B cell (primary cell): ENCODE results near the gene ARL17A. TPM values are rescaled to one million over a fixed set of nuclear protein-coding genes. Genes with fewer than 3 reads are reported as not detected.
"Not testable (repeated sequence)": the region's sequence is repeated elsewhere in the genome, so short reads cannot be mapped to it uniquely, and the experiment has no call there.

Source experiments
- ATAC-seq: fragments of 200-7000 bp; cut with Tn5 transposase; one replicate; pipeline ENCODE4 v1.10.0; 2021; ENCODE audit warnings: low read depth, mild to moderate bottlenecking, moderate number of reproducible peaks, moderate library complexity
- CTCF ChIA-PET: fragments of 350-600 bp; sonication (Branson Sonifier 250); formaldehyde crosslinking; loops from one replicate; lab custom pipeline; 2021; ENCODE audit warnings: antibody characterized with exemption, inconsistent platforms; lab: Charles Lee
- POLR2A ChIA-PET: fragments of 350-600 bp; sonication (Branson Sonifier 250); formaldehyde crosslinking; loops from one replicate; lab custom pipeline; 2021; ENCODE audit warnings: antibody characterized with exemption; lab: Charles Lee
- DNase-seq: peaks from one replicate; pipeline ENCODE4 v3.0.0; 2013
- H2AFZ ChIP-seq: 2 replicates; pipeline ENCODE4 v1.6.1; 2012; ENCODE audit warnings: mild to moderate bottlenecking, low read depth, low read length; ENCODE audit not compliant: insufficient read depth, poor library complexity, severe bottlenecking
- H3K27ac ChIP-seq, 2 donors: 1 replicate in 1 of 2; 2 replicates in 1 of 2; pipeline ENCODE4 v1.5.1; 2012 to 2013; ENCODE audit warnings: low read length in 2 of 2, mild to moderate bottlenecking in 2 of 2, moderate library complexity in 1 of 2
- H3K27me3 ChIP-seq, 4 experiments: fragments of 200-600 bp in 1 of 4; sonication (generic) in 1 of 4; replicated peaks in 1 of 4; 1 replicate in 2 of 4; 2 replicates in 2 of 4; pipeline versions ENCODE4 v1.6.1 to v1.7.0; 2013 to 2016; ENCODE audit warnings: low read length in 3 of 4, mild to moderate bottlenecking in 2 of 4, mixed read lengths in 1 of 4, moderate library complexity in 1 of 4; ENCODE audit not compliant: insufficient read depth in 4 of 4, control insufficient read depth in 3 of 4; ENCODE audit errors: control extremely low read depth in 1 of 4
- H3K36me3 ChIP-seq, 2 experiments: replicated peaks in 1 of 2; 1 replicate in 1 of 2; 2 replicates in 1 of 2; pipeline versions ENCODE4 v1.6.1 to v1.7.1; 2013; ENCODE audit warnings: low read length in 1 of 2; ENCODE audit not compliant: insufficient read depth in 2 of 2, control insufficient read depth in 1 of 2; ENCODE audit errors: control extremely low read depth in 1 of 2, extremely low read depth in 1 of 2
- H3K4me1 ChIP-seq, 2 donors: fragments of 200-600 bp in 1 of 2; sonication (generic) in 1 of 2; 1 replicate in 1 of 2; 2 replicates in 1 of 2; pipeline versions ENCODE4 v1.5.1 to v1.6.1; 2013 to 2017; ENCODE audit warnings: low read length in 2 of 2; ENCODE audit not compliant: control insufficient read depth in 2 of 2, insufficient read depth in 2 of 2
- H3K4me2 ChIP-seq: replicated peaks from 2 replicates; pipeline ENCODE3; 2012; ENCODE audit warnings: mild to moderate bottlenecking, low read depth, low read length; ENCODE audit not compliant: poor library complexity, severe bottlenecking
- H3K4me3 ChIP-seq, 5 experiments: fragments of 200-600 bp in 1 of 5; sonication (generic) in 1 of 5; 1 replicate in 3 of 5; 2 replicates in 2 of 5; pipeline versions ENCODE4 v1.5.1 to v1.7.0; 2011 to 2016; ENCODE audit warnings: low read length in 4 of 5, mild to moderate bottlenecking in 4 of 5, low read depth in 2 of 5, control low read depth in 1 of 5, moderate library complexity in 1 of 5; ENCODE audit not compliant: insufficient read depth in 1 of 5; ENCODE audit errors: control extremely low read depth in 1 of 5, extremely low read depth in 1 of 5
- H3K79me2 ChIP-seq: fragments of 200-600 bp; sonication (generic); one replicate; pipeline ENCODE4 v1.6.0; 2016; ENCODE audit warnings: low read length; ENCODE audit not compliant: control insufficient read depth, insufficient read depth
- H3K9ac ChIP-seq: fragments of 200-600 bp; sonication (generic); 2 replicates; pipeline ENCODE4 v1.6.1; 2017; ENCODE audit warnings: mild to moderate bottlenecking, low read length, moderate library complexity
- H3K9me3 ChIP-seq, 3 donors: one replicate each; pipeline versions ENCODE4 v1.6.1 to v1.7.1; 2013; ENCODE audit warnings: low read length in 2 of 3; ENCODE audit not compliant: control insufficient read depth in 2 of 3, insufficient read depth in 1 of 3; ENCODE audit errors: control extremely low read depth in 1 of 3
- H4K20me1 ChIP-seq: 2 replicates; pipeline ENCODE4 v1.6.0; 2012; ENCODE audit warnings: mild to moderate bottlenecking, low read length; ENCODE audit not compliant: insufficient read depth, control insufficient read depth, poor library complexity, severe bottlenecking
- H3K27ac Mint-ChIP-seq: one replicate; pipeline ENCODE4 v1.8.0; 2021; ENCODE audit warnings: mixed read lengths
- H3K27me3 Mint-ChIP-seq: one replicate; pipeline ENCODE4 v1.8.0; 2021; ENCODE audit warnings: mixed read lengths
- H3K4me1 Mint-ChIP-seq: one replicate; pipeline ENCODE4 v1.8.0; 2021; ENCODE audit warnings: mixed read lengths
- H3K4me3 Mint-ChIP-seq: one replicate; pipeline ENCODE4 v1.8.0; 2021; ENCODE audit warnings: mixed read lengths
- H3K9me3 Mint-ChIP-seq: one replicate; pipeline ENCODE4 v1.8.0; 2022; ENCODE audit warnings: mixed read lengths; ENCODE audit not compliant: insufficient read depth
- WGBS: methylation state at CpG from one replicate; pipeline ENCODE4 v1.1.5; 2013; ENCODE audit warnings: missing lambda C conversion rate; ENCODE audit not compliant: insufficient coverage; 5-methylcytosine and 5-hydroxymethylcytosine counted together
- intact Hi-C: fragments of 100-400 bp; cut with micrococcal nuclease; formaldehyde crosslinking; loops from one replicate; pipeline ENCODE4 v1.10.0; 2022
- polyA plus RNA-seq: library from polyadenylated mRNA; depleted of rRNA; stranded (reverse); fragments of >200 nt; gene quantifications from 2 replicates; pipeline ENCODE4 v1.2.3, GENCODE V29; 2012
- total RNA-seq, 2 donors: library from RNA; stranded (reverse); fragments of 120-200 nt in 1 of 2; gene quantifications; 1 replicate in 1 of 2; 2 replicates in 1 of 2; pipeline versions ENCODE4 v1.2.3 to v1.2.4, GENCODE V29; 2013 to 2022

ARL17A gene
- total and polyA plus RNA-seq, 2 donors (not counting 1 experiment from before 2014, with no cell fraction given): 18.5 to 50.4 TPM

GRCh38 chr17:46613876-46614275 lies 34.4 kb upstream of the ARL17A start:
- CTCF ChIA-PET, H3K27me3 Mint-ChIP-seq, H3K27me3 ChIP-seq, H3K4me2 ChIP-seq, intact Hi-C loops, H3K4me3 Mint-ChIP-seq, H2AFZ ChIP-seq, H3K4me1 ChIP-seq, H3K9me3 Mint-ChIP-seq, ATAC-seq, H3K9me3 ChIP-seq, H3K79me2 ChIP-seq, H3K9ac ChIP-seq, H3K27ac Mint-ChIP-seq, POLR2A ChIA-PET, H3K4me1 Mint-ChIP-seq, H3K36me3 ChIP-seq, H4K20me1 ChIP-seq, H3K4me3 ChIP-seq, DNase-seq, H3K27ac ChIP-seq: not testable (repeated sequence)
- no CpG with 5 or more reads among the region's 1 CpG for WGBS

- H3K9me3 Mint-ChIP-seq, H3K36me3 ChIP-seq, CTCF ChIA-PET, POLR2A ChIA-PET, H3K9me3 ChIP-seq, H3K4me3 Mint-ChIP-seq, ATAC-seq, H3K4me1 Mint-ChIP-seq, H3K4me1 ChIP-seq, H4K20me1 ChIP-seq, H3K4me2 ChIP-seq, H3K27ac ChIP-seq, H3K79me2 ChIP-seq, intact Hi-C loops, H2AFZ ChIP-seq, H3K9ac ChIP-seq, H3K4me3 ChIP-seq, DNase-seq, H3K27ac Mint-ChIP-seq, H3K27me3 ChIP-seq, H3K27me3 Mint-ChIP-seq: not testable (repeated sequence)
- WGBS: no CpG with 5 or more reads among the region's 2 CpGs
Measured at GRCh38 chr17:46611304-46611703, 31.8 kb upstream of the ARL17A start.

DNA sequence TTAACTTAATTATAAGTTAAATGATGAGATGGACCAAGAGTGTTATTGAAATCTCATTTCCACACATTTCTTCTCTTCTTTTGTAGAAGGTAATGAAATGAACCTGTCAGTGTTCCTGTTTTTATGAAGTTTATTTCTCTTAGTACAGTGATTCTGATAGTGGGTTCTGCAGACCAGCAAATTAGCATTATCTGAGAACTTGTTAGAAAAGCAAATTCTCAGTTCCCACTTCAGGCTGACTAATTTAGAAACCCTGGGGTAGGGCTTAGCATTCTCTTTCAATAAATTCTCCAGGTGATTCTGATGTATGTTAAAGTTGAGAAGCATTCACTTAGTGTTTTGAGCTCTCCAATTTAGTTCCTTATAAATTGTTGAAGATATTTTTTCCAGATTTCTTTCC lies 23.6 kb upstream of the ARL17A start:
- H3K27ac ChIP-seq, CTCF ChIA-PET, H3K27me3 Mint-ChIP-seq, H4K20me1 ChIP-seq, H3K79me2 ChIP-seq, H3K4me3 ChIP-seq, POLR2A ChIA-PET, intact Hi-C loops, H3K9me3 Mint-ChIP-seq, H3K4me3 Mint-ChIP-seq, H2AFZ ChIP-seq, H3K4me1 Mint-ChIP-seq, H3K27me3 ChIP-seq, DNase-seq, H3K4me1 ChIP-seq, H3K9ac ChIP-seq, H3K9me3 ChIP-seq, H3K27ac Mint-ChIP-seq, H3K36me3 ChIP-seq, H3K4me2 ChIP-seq: not testable (repeated sequence)
- peak; percentile 91 for ATAC-seq

GRCh38 chr17:46600767-46601166 lies 21.3 kb upstream of the ARL17A start:
- H2AFZ ChIP-seq, ATAC-seq, H3K4me3 Mint-ChIP-seq, H3K4me2 ChIP-seq, POLR2A ChIA-PET, H3K9me3 Mint-ChIP-seq, H3K27ac ChIP-seq, DNase-seq, H3K27me3 Mint-ChIP-seq, H3K4me1 ChIP-seq, H3K9me3 ChIP-seq, H4K20me1 ChIP-seq, intact Hi-C loops, H3K36me3 ChIP-seq, H3K4me3 ChIP-seq, H3K27me3 ChIP-seq, CTCF ChIA-PET, H3K9ac ChIP-seq, H3K27ac Mint-ChIP-seq, H3K4me1 Mint-ChIP-seq, H3K79me2 ChIP-seq: not testable (repeated sequence)
- no CpG with 5 or more reads among the region's 3 CpGs for WGBS
